Activated CD4-positive, alpha-beta T cell treated with anti-CD3 and anti-CD28 coated beads, Interleukin-2, amount 10 ng/mL, durations not matched to agents 24 days and 14 days (primary cell): ENCODE results near the gene ATP8B3. TPM values are rescaled to one million over a fixed set of nuclear protein-coding genes. Genes with fewer than 3 reads are reported as not detected.

Experiments used
- DNase-seq: peaks from one replicate; pipeline ENCODE4 v3.0.0; 2022
- H3K27ac Mint-ChIP-seq: one replicate; pipeline ENCODE4 v1.8.0; 2022; ENCODE audit warnings: mild to moderate bottlenecking, mixed read lengths
- H3K27me3 Mint-ChIP-seq: one replicate; pipeline ENCODE4 v1.8.0; 2022; ENCODE audit warnings: mixed read lengths
- H3K36me3 Mint-ChIP-seq: one replicate; pipeline ENCODE4 v1.8.0; 2022; ENCODE audit warnings: low read depth, mild to moderate bottlenecking, mixed read lengths
- H3K4me1 Mint-ChIP-seq: one replicate; pipeline ENCODE4 v1.8.0; 2021; ENCODE audit warnings: mixed read lengths
- H3K4me3 Mint-ChIP-seq: one replicate; pipeline ENCODE4 v1.8.0; 2022; ENCODE audit warnings: mild to moderate bottlenecking, moderate library complexity, mixed read lengths
- H3K9me3 Mint-ChIP-seq: one replicate; pipeline ENCODE4 v1.8.0; 2021; ENCODE audit warnings: mixed read lengths
- intact Hi-C: fragments of 100-400 bp; cut with micrococcal nuclease; formaldehyde crosslinking; loops from one replicate; pipeline ENCODE4 v1.15.1; 2023
- total RNA-seq: library from RNA; stranded (reverse); gene quantifications from 2 replicates; pipeline ENCODE4 v1.2.3, GENCODE V29; 2022

Gene ATP8B3
- total RNA-seq, 1 donor from 2014 or later, result 3.6 TPM

GRCh38 chr19:1833540-1833939 lies 21.5 kb upstream of the ATP8B3 start:
- H3K27me3 Mint-ChIP-seq, result no peaks in the 10 kb centered on the region
- no peak overlapping the region for H3K27ac Mint-ChIP-seq
- peaks cover 5% of the 10 kb centered on the region for H3K36me3 Mint-ChIP-seq
- peaks cover 3% of the 10 kb centered on the region for H3K4me1 Mint-ChIP-seq
- no peak overlapping the region for H3K4me3 Mint-ChIP-seq
- DNase-seq, result no peak
- no peaks in the 10 kb centered on the region for H3K9me3 Mint-ChIP-seq
- intact Hi-C loops, result no loop called here

GRCh38 chr19:1832046-1832663 lies 20.1 kb upstream of the ATP8B3 start:
- no peak overlapping the region for H3K27ac Mint-ChIP-seq
- H3K9me3 Mint-ChIP-seq, result no peaks in the 10 kb centered on the region
- intact Hi-C loops, result no loop called here
- H3K36me3 Mint-ChIP-seq, result peaks cover 5% of the 10 kb centered on the region
- no peak overlapping the region for H3K4me3 Mint-ChIP-seq
- H3K4me1 Mint-ChIP-seq, result no peaks in the 10 kb centered on the region
- H3K27me3 Mint-ChIP-seq, result no peaks in the 10 kb centered on the region
- DNase-seq, result no peak

GRCh38 chr19:1830978-1831377 lies 18.9 kb upstream of the ATP8B3 start:
- H3K4me1 Mint-ChIP-seq, result peaks cover 2% of the 10 kb centered on the region
- no peak for DNase-seq
- H3K27me3 Mint-ChIP-seq, result no peaks in the 10 kb centered on the region
- peaks cover 7% of the 10 kb centered on the region for H3K36me3 Mint-ChIP-seq
- H3K4me3 Mint-ChIP-seq, result no peak overlapping the region
- no peak overlapping the region for H3K27ac Mint-ChIP-seq
- intact Hi-C loops, result no loop called here
- no peaks in the 10 kb centered on the region for H3K9me3 Mint-ChIP-seq

- intact Hi-C loops, result no loop called here
Measured at GRCh38 chr19:1830568-1830967, 18.5 kb upstream of the ATP8B3 start.

GRCh38 chr19:1829958-1830357 lies 17.9 kb upstream of the ATP8B3 start:
- Mint-ChIP-seq H3K36me3 (peaks cover 9% of the 10 kb centered on the region), H3K4me1 (peaks cover 4% of the 10 kb centered on the region), H3K27me3 (no peaks in the 10 kb centered on the region), H3K27ac (no peak overlapping the region), H3K4me3 (no peak overlapping the region), H3K9me3 (no peaks in the 10 kb centered on the region)
- DNase-seq, result no peak
- intact Hi-C loops, result no loop called here

More at GRCh38 chr19:1830568-1830967, 18.5 kb upstream of the ATP8B3 start:
- no peaks in the 10 kb centered on the region for H3K27me3 Mint-ChIP-seq
- no peak for DNase-seq
- peaks cover 9% of the 10 kb centered on the region for H3K36me3 Mint-ChIP-seq
- H3K27ac Mint-ChIP-seq, result no peak overlapping the region
- H3K4me3 Mint-ChIP-seq, result no peak overlapping the region
- H3K9me3 Mint-ChIP-seq, result no peaks in the 10 kb centered on the region
- H3K4me1 Mint-ChIP-seq, result peaks cover 4% of the 10 kb centered on the region

DNA sequence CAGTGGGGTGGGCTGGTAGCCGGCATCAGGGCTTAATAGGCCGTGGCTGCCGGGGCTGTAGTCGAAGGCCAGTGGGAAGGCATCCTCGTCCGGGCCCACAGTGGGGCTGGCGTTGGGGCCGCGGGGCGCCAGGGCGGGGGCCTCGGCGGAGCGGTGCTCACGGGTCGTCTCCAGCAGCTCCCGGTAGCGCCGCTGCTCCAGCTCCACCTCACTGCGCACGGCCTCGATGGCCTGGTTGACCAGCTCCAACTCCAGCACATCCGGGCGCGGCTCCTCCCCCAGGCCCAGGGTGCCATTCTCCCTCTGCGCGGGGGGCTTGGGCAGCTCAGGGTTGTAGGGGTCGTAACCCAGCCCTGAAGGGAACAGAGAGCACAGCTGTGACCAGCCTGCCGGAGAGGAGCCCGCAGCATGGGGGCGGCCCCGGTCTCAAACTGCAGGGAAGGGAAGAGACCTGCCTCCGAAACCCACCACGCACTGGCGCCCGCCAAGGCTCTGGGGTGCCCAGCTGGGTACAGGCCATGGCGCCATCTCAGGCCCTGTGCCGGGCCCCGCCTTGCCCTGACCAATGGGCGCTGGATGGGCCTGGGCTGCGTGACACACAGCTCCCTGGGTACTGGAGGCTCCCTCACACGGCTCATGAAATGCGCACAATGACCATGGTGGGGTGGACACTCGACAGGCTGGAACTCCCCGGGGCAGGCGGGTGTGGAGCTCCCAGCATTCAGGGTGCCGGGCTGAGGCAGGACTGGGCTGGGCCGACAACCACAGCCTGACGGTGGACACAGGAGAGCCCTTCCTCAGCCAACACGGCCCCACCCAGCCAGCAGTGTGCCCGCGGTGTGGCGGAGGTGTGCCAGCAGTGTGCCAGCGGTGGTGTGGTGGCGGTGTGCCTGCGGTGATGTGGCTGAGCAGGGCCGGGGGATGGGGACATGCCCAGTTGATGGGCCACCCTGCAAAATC lies 16.5 kb upstream of the ATP8B3 start:
- no peaks in the 10 kb centered on the region for H3K9me3 Mint-ChIP-seq
- H3K4me1 Mint-ChIP-seq, result peaks cover 4% of the 10 kb centered on the region
- H3K27me3 Mint-ChIP-seq, result no peaks in the 10 kb centered on the region
- intact Hi-C loops, result no loop called here
- no peak for DNase-seq
- H3K36me3 Mint-ChIP-seq, result peaks cover 9% of the 10 kb centered on the region
- no peak overlapping the region for H3K27ac Mint-ChIP-seq
- no peak overlapping the region for H3K4me3 Mint-ChIP-seq

DNA sequence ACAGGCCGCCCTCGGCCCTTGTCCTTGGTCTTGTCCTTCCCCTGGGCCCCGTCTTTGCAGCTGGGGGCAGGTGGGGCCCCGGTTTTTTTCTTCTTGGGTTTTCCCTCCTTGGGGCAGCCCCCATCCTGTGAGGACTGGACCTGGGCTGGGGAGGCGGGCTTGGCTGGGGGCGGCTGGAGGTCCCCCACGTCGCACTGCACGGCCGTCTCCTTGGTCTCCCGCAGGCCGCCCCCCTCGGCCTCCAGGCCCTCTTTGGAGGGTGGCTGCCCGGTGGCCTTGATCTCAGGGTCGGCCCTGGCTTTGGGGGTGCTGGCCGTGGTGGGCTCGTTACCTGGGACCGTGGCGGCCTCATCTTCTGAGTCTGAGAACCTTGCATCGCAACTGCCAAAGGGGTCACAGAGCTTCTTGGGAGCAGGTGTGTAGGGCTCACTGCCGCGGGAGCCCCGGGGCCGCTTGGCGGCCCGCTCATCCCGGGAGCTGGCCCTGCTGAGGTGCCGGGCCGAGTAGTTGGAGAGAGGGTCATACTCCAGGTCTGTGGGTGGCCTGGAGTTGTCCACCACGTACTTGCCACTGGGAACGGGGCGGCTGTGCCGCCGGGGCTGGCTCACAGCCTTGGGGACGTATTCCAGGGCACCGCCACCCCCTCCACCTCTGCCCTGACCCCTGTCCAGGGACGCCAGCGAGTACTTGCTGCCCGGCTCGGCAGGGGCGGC lies 15.6 kb upstream of the ATP8B3 start:
- Mint-ChIP-seq H3K4me3 (no peak overlapping the region), H3K36me3 (peaks cover 10% of the 10 kb centered on the region), H3K9me3 (no peaks in the 10 kb centered on the region), H3K4me1 (peaks cover 4% of the 10 kb centered on the region), H3K27ac (no peak overlapping the region), H3K27me3 (no peaks in the 10 kb centered on the region)
- intact Hi-C loops, result no loop called here
- no peak for DNase-seq

DNA sequence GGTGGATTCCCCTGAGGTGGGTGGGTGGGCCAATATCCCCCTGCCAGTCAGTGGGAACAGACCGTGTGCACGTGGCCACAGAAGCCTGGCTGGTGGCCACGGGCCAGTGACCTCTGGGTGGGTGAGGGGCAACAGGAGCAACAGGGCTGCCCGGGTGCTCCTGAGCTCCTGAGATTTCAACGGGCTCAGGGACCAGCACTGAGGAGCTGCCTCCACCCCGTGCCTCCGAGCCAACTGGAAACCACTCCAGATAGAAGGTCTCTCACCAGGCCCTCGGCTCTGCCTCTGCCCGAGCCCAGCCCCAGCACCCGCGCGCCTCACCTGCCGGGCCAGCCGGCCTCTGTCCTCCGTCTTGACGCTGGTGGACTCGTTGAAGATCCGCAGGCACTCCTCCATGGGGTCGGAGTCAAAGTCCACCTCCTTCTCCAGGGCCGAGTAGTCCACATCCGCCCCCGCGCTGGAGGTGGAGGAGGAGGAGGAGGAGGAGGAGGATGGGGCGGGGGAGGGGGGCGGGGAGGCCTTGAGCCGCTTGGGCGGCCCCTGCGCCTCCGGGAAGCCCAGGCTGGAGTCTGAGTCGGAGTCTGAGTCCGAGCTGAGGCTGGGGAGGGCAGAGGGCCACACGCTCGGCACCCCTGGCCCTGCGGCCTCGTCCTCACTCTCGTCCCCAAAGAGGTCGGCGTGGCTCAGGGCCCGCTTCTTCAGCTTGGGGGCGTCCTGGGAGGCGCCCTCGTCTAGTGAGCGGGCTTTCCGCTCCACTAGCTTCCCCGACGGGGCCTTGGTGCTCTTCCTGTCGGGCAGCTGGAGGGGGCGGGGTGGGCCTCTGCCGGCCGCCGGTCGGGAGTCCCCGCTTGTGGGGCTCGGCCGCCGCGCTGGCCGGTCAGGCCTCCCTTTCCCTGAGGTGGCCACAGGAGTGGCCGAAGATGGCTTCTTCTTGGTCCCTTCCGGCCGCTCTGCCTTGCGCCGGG lies 14.8 kb upstream of the ATP8B3 start:
- H3K27ac Mint-ChIP-seq, result no peak overlapping the region
- no peak for DNase-seq
- H3K4me1 Mint-ChIP-seq, result peaks cover 4% of the 10 kb centered on the region
- no peaks in the 10 kb centered on the region for H3K27me3 Mint-ChIP-seq
- H3K36me3 Mint-ChIP-seq, result peaks cover 14% of the 10 kb centered on the region
- intact Hi-C loops, result no loop called here
- H3K4me3 Mint-ChIP-seq, result no peak overlapping the region
- H3K9me3 Mint-ChIP-seq, result no peaks in the 10 kb centered on the region

- H3K27ac Mint-ChIP-seq, result no peak overlapping the region
- H3K9me3 Mint-ChIP-seq, result no peaks in the 10 kb centered on the region
- DNase-seq, result peak; percentile 93
- peaks cover 4% of the 10 kb centered on the region for H3K4me1 Mint-ChIP-seq
- peaks cover 18% of the 10 kb centered on the region for H3K36me3 Mint-ChIP-seq
- intact Hi-C loops, result no loop called here
- H3K27me3 Mint-ChIP-seq, result no peaks in the 10 kb centered on the region
- H3K4me3 Mint-ChIP-seq, result no peak overlapping the region
Measured at GRCh38 chr19:1825909-1826556, 14.0 kb upstream of the ATP8B3 start.

DNA sequence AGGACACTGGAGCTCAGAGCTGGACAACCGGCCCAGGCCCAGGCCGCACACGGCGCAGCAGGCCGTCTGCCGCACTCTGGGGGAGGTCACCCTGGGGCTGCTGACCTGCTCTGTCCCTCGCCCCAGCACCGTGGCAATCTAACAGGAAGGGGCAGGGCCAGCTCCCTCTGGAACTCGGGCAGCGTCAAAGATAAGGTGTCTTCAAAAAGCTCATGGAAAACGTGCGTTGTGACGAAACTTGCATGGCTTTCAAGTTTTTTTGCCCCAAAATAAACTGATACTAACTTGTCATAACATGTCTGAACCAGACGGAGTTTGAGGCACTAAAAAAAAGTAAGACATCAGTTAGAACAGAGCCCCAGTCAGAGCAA lies 12.2 kb upstream of the ATP8B3 start:
- peaks cover 4% of the 10 kb centered on the region for H3K4me1 Mint-ChIP-seq
- intact Hi-C loops, result no loop called here
- no peaks in the 10 kb centered on the region for H3K27me3 Mint-ChIP-seq
- H3K9me3 Mint-ChIP-seq, result no peaks in the 10 kb centered on the region
- no peak overlapping the region for H3K27ac Mint-ChIP-seq
- peaks cover 24% of the 10 kb centered on the region for H3K36me3 Mint-ChIP-seq
- H3K4me3 Mint-ChIP-seq, result no peak overlapping the region
- DNase-seq, result no peak

- peaks cover 4% of the 10 kb centered on the region for H3K4me1 Mint-ChIP-seq
- intact Hi-C loops, result no loop called here
- no peak overlapping the region for H3K27ac Mint-ChIP-seq
- DNase-seq, result no peak
- no peaks in the 10 kb centered on the region for H3K27me3 Mint-ChIP-seq
- no peaks in the 10 kb centered on the region for H3K9me3 Mint-ChIP-seq
- H3K4me3 Mint-ChIP-seq, result no peak overlapping the region
- H3K36me3 Mint-ChIP-seq, result peaks cover 24% of the 10 kb centered on the region
Measured at GRCh38 chr19:1823539-1824251, 11.6 kb upstream of the ATP8B3 start.

GRCh38 chr19:1823020-1823419 lies 10.9 kb upstream of the ATP8B3 start:
- Mint-ChIP-seq H3K4me1 (peaks cover 4% of the 10 kb centered on the region), H3K36me3 (peaks cover 26% of the 10 kb centered on the region), H3K27ac (no peak overlapping the region), H3K9me3 (no peaks in the 10 kb centered on the region), H3K4me3 (no peak overlapping the region), H3K27me3 (no peaks in the 10 kb centered on the region)
- intact Hi-C loops, result no loop called here
- DNase-seq, result no peak
